HG03045 (cell line): ENCODE data around the gene TXK.
"Not testable (repeated sequence)": the region's sequence is repeated elsewhere in the genome, so short reads cannot be mapped to it uniquely, and the experiment has no call there.

ENCODE experiments used
- ATAC-seq: cut with Tn5 transposase; IDR thresholded peaks from one replicate; pipeline ENCODE4 v1.9.1; 2021; ENCODE audit warnings: mild to moderate bottlenecking, moderate library complexity; ENCODE audit not compliant: unreplicated experiment

The TXK gene

GRCh38 chr4:48134081-48134480, at the start of gene TXK:
Gene TXK (minus strand): TSS chr4:48134250. CDS start chr4:48134170, 80 bp downstream.
- no peak for ATAC-seq

DNA sequence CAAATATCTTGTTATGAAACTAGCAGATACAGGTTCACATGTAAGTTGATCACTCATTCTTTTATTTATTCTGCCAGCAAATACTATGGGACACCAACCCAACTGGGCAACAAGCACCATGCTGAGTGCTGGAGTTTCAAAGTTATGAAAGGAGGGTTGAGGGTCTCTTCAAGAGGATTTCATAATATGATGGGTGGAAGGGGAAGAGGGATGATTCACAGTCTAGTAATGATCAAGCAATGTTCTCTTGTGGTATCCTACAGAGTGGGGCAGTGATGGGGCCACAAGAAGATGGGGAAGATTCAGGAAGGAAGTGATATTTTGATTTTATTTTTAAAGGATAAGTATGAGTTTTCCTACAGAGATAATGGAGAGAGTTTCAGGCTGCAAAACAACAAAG, 46.2 kb upstream of the TXK start:
- ATAC-seq: no peak

- ATAC-seq: no peak
Observed at GRCh38 chr4:48178931-48179330, 44.9 kb upstream of the TXK start.

DNA sequence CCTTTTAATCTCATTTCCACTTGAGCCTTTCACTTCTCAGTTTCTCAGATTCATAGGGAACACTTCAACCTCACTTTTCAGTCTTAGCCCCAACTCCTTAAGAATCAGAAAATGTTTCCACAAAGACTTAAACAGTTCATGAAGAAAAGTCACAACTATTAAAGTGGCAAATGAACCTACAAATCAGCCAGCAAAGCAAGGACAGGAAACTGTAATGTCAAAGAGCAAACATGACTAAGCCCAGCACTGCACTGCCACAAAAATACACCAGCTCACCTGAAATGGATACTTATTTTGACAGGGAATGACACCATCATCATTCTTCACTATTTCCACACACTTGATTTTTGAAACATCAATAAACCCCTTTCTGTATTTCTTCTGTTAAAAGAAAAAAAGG, 41.8 kb upstream of the TXK start:
- no peak for ATAC-seq

- ATAC-seq: no peak
Observed at GRCh38 chr4:48175328-48175727, 41.3 kb upstream of the TXK start.

DNA sequence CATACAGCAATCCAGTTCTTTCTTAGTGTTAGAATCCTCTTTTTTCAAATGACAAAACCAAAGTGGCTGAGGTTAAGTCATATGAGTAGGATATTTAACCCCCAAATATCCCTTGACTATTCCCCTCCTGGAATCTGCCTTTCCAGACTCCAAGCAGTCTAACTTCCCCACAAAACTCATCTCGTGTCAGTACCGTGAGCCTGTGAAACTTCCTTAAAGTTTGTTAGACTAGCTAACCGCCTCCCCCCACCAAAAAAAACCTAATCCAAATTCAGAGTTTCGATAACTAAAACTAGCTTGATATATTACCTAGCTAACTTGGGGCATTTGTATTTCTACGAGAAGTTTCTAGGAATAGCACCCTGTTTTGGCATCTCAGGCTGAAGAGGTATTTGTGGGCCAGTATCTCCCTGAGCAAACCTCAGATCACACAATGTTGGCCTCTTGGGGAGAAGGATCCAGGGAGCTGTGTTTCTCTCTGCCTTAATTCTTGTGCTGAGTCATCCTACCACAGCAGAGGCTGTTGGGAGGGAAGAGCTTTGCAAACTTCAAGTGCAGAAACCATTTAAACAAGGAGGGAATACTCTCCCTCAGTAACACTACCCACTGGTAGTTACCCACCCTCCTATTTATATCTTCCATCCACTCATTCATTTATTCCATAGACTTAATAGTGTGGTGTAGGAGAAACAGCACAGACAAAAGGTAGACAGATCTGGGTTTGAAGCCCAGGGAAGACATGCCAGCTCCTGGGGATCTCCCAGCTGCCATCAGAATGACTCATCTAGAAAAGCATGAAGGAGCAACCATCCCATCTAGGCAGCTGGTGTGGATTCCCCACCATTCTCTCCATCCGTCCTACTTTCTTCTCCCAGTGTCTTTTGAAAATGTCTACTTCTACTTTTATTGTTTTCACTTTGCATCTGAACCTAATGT, 39.3 kb upstream of the TXK start:
- ATAC-seq: peak; percentile 72

GRCh38 chr4:48172651-48173050, 38.6 kb upstream of the TXK start:
- ATAC-seq: no peak

GRCh38 chr4:48169636-48170035, 35.6 kb upstream of the TXK start:
- ATAC-seq: no peak

DNA sequence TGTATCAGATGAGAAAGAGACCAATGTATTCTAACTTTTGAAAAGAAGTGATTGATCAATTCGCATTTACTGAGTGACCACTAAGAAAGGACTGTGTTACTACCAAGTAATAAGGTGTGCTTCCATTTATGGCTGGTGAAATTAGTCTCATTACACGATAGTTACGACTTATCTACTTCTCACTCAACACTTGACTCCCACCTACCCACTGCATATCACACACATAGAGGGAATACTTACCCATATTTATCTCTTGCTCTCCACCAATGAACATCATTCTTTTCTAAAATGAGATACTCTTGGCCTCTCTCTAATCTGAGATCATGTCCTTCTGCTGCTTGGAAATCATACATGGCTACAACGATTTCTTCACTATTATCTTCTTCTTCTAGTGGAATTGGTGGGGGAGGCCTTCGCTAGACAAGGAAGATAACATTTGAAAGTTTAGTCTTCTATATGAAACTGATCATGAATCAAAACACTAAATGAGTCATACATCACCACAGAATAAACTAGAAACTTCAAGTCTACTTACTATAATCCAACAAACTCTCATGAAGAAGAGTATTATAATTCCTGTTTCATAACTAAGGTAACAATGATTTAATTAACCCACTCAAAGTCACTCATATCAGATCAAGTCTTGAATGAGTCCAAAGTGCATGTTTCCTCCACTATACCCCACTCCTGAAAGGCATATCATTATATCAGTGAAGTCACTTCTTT, 33.7 kb upstream of the TXK start:
- ATAC-seq: no peak

- not testable (repeated sequence) for ATAC-seq
Observed at GRCh38 chr4:48164561-48164960, 30.5 kb upstream of the TXK start.

GRCh38 chr4:48163746-48164145, 29.7 kb upstream of the TXK start:
- ATAC-seq: no peak

GRCh38 chr4:48162162-48162561, 28.1 kb upstream of the TXK start:
- no peak for ATAC-seq

- no peak for ATAC-seq
Observed at GRCh38 chr4:48157271-48157670, 23.2 kb upstream of the TXK start.

- ATAC-seq: no peak
Observed at GRCh38 chr4:48156423-48156822, 22.4 kb upstream of the TXK start.

DNA sequence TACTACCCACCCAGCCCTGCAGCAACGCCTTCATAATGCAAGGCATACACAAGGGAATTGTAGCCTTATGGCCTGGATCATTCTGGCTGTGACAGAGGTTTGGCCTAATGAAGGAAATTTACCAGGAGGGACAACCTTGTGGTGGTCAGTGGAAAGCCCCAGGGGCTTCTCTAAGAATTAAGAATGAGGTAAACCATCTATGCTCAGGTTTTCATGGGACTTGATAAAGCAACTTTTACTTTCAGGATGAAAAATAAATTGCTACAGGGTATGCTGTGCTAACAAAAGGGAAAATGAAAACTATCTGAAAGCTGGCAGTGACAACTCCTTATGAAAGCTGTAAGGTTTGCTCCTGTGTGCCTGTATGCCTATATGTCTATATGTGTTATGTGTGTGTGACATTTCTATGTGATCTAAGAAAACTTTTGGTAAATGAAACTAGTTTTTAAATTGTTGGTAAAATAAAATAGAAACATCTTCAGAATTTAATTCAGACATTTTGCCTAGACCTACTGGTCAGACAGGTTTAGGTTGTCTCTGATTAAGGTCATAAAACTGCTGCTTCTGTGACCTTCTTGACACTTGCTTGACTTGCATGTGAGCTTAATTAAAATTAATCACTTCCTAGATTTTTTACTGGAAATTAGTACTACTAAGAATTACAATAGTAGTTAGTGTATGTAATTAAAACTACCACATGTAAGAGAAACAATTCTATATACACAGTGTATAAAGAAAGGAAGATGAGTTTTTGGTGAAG, 19.9 kb upstream of the TXK start:
- peak; percentile 62 for ATAC-seq

- no peak for ATAC-seq
Observed at GRCh38 chr4:48152259-48152658, 18.2 kb upstream of the TXK start.

GRCh38 chr4:48149827-48150370, 15.8 kb upstream of the TXK start:
- ATAC-seq: no peak

DNA sequence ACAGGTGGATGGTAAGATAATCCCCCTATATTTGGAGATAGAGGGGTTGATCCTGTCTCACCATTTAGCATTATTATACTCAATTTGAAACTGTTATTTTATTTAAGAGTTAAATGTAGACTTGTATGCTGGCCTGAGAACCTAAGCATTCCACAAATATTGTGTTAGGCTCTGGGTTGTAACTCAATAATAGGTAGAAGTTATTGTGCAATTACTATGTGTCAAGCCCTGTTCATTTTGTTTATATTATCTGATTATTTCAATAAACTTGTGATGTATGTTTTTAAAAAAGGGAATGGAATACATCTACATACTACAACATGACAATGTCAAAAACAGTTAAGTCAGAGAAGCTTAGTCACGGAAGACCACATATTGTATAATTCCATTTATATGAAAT, 13.6 kb upstream of the TXK start:
- ATAC-seq: no peak

DNA sequence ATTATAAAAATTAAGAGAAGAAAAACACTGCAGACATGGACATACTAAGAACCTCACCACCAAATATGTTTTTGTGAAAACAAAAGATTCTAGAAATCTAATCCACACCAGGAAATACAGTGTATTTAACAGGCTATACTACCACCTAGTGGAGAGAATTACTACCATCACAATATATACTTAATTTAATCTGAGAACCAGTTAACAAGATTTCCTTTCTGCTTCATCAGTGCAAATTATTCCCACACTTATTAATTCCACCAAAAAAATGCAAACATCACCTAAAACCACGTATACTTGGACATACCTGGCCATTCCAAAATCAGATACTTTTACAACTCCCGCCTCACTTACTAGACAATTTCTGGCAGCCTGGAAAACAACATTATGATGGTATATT, 7.0 kb upstream of the TXK start:
- ATAC-seq: no peak

- ATAC-seq: no peak
Observed at GRCh38 chr4:48139691-48140090, 5.6 kb upstream of the TXK start.

GRCh38 chr4:48138936-48139335, 4.9 kb upstream of the TXK start:
- ATAC-seq: peak; percentile 62
